Liver (tissue), 9 donors: ENCODE results near the gene YY2. TPM values are rescaled to one million over a fixed set of nuclear protein-coding genes. Genes with fewer than 3 reads are reported as not detected.

Experiments used
- DNase-seq: peaks from one replicate; pipeline ENCODE4 v3.0.0-alpha.2; 2017; ENCODE audit warnings: low spot score
- H3K27ac ChIP-seq, 2 donors: one replicate each; pipeline ENCODE4 v1.7.0; 2013; ENCODE audit warnings: inconsistent platforms in 2 of 2, low read length in 2 of 2, control low read depth in 1 of 2, low read depth in 1 of 2, mild to moderate bottlenecking in 1 of 2
- H3K27me3 ChIP-seq, 4 donors: one replicate each; pipeline versions ENCODE4 v1.6.1 to v1.7.0; 2013; ENCODE audit warnings: low read length in 3 of 4, inconsistent platforms in 1 of 4, mild to moderate bottlenecking in 1 of 4, moderate library complexity in 1 of 4; ENCODE audit not compliant: control insufficient read depth in 4 of 4, insufficient read depth in 4 of 4
- H3K36me3 ChIP-seq, 4 donors: one replicate each; pipeline versions ENCODE4 v1.6.1 to v1.7.0; 2013; ENCODE audit warnings: low read length in 3 of 4, mild to moderate bottlenecking in 3 of 4, low read depth in 1 of 4, moderate library complexity in 1 of 4; ENCODE audit not compliant: control insufficient read depth in 4 of 4, insufficient read depth in 3 of 4
- H3K4me1 ChIP-seq, 4 donors: one replicate each; pipeline versions ENCODE4 v1.6.1 to v1.7.0; 2013; ENCODE audit warnings: low read length in 3 of 4, mild to moderate bottlenecking in 3 of 4, moderate library complexity in 1 of 4; ENCODE audit not compliant: control insufficient read depth in 4 of 4, insufficient read depth in 4 of 4
- H3K4me3 ChIP-seq, 3 donors: one replicate each; pipeline versions ENCODE4 v1.6.1 to v1.7.0; 2013; ENCODE audit warnings: low read length in 3 of 3, control low read depth in 1 of 3, low read depth in 1 of 3, mild to moderate bottlenecking in 1 of 3
- H3K9ac ChIP-seq, 2 donors: one replicate each; pipeline ENCODE4 v1.7.0; 2013; ENCODE audit warnings: low read length in 2 of 2, mild to moderate bottlenecking in 2 of 2, moderate library complexity in 2 of 2, control low read depth in 1 of 2, low read depth in 1 of 2
- H3K9me3 ChIP-seq, 4 donors: one replicate each; pipeline versions ENCODE4 v1.6.1 to v1.7.0; 2013; ENCODE audit warnings: low read length in 3 of 4; ENCODE audit not compliant: control insufficient read depth in 4 of 4
- EGR1 ChIP-seq, 2 donors: IDR thresholded peaks; 2 replicates each; pipeline ENCODE4 v1.6.1; 2016 to 2018; ENCODE audit warnings: antibody characterized with exemption in 2 of 2, low read depth in 2 of 2
- FOXA1 ChIP-seq: IDR thresholded peaks from 2 replicates; pipeline ENCODE4 v1.6.1; 2016; ENCODE audit warnings: antibody characterized with exemption
- FOXA2 ChIP-seq: IDR thresholded peaks from 2 replicates; pipeline ENCODE4 v1.6.1; 2016; ENCODE audit warnings: antibody characterized with exemption
- GABPA ChIP-seq, 2 donors: IDR thresholded peaks in 1 of 2; conservative IDR thresholded peaks in 1 of 2; 2 replicates each; pipeline ENCODE4 v1.6.1; 2016; ENCODE audit warnings: antibody characterized with exemption in 2 of 2, mild to moderate bottlenecking in 1 of 2, moderate library complexity in 1 of 2
- HNF4A ChIP-seq, 2 donors: conservative IDR thresholded peaks; 2 replicates each; pipeline ENCODE4 v1.6.1; 2016; ENCODE audit warnings: antibody characterized with exemption in 2 of 2, mild to moderate bottlenecking in 2 of 2
- HNF4G ChIP-seq: IDR thresholded peaks from 2 replicates; pipeline ENCODE4 v1.6.1; 2016; ENCODE audit warnings: antibody characterized with exemption
- JUND ChIP-seq, 2 donors: IDR thresholded peaks; 2 replicates each; pipeline ENCODE4 v1.6.1; 2016; ENCODE audit warnings: antibody characterized with exemption in 2 of 2
- NR2F2 ChIP-seq: IDR thresholded peaks from 2 replicates; pipeline ENCODE4 v1.6.1; 2016; ENCODE audit warnings: antibody characterized with exemption
- RAD21 ChIP-seq, 2 donors: IDR thresholded peaks; 2 replicates each; pipeline ENCODE4 v1.6.1; 2016; ENCODE audit warnings: antibody characterized with exemption in 2 of 2, mild to moderate bottlenecking in 2 of 2
- RXRA ChIP-seq, 2 donors: IDR thresholded peaks; 2 replicates each; pipeline ENCODE4 v1.6.1; 2017 to 2018; ENCODE audit warnings: antibody characterized with exemption in 2 of 2, mild to moderate bottlenecking in 1 of 2
- SP1 ChIP-seq: IDR thresholded peaks from 2 replicates; pipeline ENCODE4 v1.6.1; 2018; ENCODE audit warnings: antibody characterized with exemption, mild to moderate bottlenecking
- TAF1 ChIP-seq: conservative IDR thresholded peaks from 2 replicates; pipeline ENCODE4 v1.6.1; 2016; ENCODE audit warnings: antibody characterized with exemption, mild to moderate bottlenecking
- YY1 ChIP-seq: IDR thresholded peaks from 2 replicates; pipeline ENCODE4 v1.6.1; 2016; ENCODE audit warnings: antibody characterized with exemption, mild to moderate bottlenecking
- ZBTB33 ChIP-seq: IDR thresholded peaks from 2 replicates; pipeline ENCODE4 v1.6.1; 2016; ENCODE audit warnings: antibody characterized with exemption
- WGBS: extraction: QIAGEN DNeasy Blood & Tissue Kit; methylation state at CpG from one replicate; pipeline ENCODE4 v1.1.7; 2013; 5-methylcytosine and 5-hydroxymethylcytosine counted together
- polyA plus RNA-seq, 2 donors: library from polyadenylated mRNA; stranded (reverse) in 1 of 2; unstranded in 1 of 2; fragments of 200-250 nt in 1 of 2; fragments of >200 nt in 1 of 2; fragmentation: Nextera tagmentation in 1 of 2; extraction: Ambion mirVana in 1 of 2; gene quantifications; one replicate each; pipeline versions ENCODE4 v1.2.1 to v1.2.3, GENCODE V29; 2013 to 2015
- total RNA-seq, 2 donors: library from RNA; depleted of rRNA; stranded (reverse); fragments of >200 nt; gene quantifications; one replicate each; pipeline ENCODE4 v1.2.3, GENCODE V29; 2014
- TF ChIP-seq, protein P1 (sequence below): IDR thresholded peaks from 2 replicates; pipeline ENCODE4 v1.6.1; 2016; ENCODE audit warnings: antibody characterized with exemption
- TF ChIP-seq, protein P2 (sequence below): fragments of 150-350 bp; IDR thresholded peaks from 2 replicates; pipeline ENCODE4 v1.5.1; 2017; ENCODE audit warnings: improper control_type of control experiment, low read depth, low read length; ENCODE audit not compliant: missing input control
- TF ChIP-seq, protein P3 (sequence below): IDR thresholded peaks from 2 replicates; pipeline ENCODE4 v1.6.1; 2016; ENCODE audit warnings: antibody characterized with exemption, mild to moderate bottlenecking
- TF ChIP-seq, protein P4 (sequence below): IDR thresholded peaks from 2 replicates; pipeline ENCODE4 v1.6.1; 2016; ENCODE audit warnings: antibody characterized with exemption
- donor health status: healthy.
- donor health status: healthy.
- donor health status: healthy.
- donor health status: healthy.
- donor health status: healthy.

Gene YY2
- total and polyA plus RNA-seq, 4 donors, result 0.52 to 2.8 (median 0.75) TPM

GRCh38 chrX:21840193-21840545, 15.6 kb upstream of the YY2 start:
- no peaks in the 10 kb centered on the region for H3K9me3 ChIP-seq
- H3K4me1 ChIP-seq, result peaks cover 0 to 20% (median 12%) of the 10 kb centered on the region in 4 donors
- 3% methylated on average over 6 of the region's 6 CpGs for WGBS
- DNase-seq, result no peak
- no peak for TF ChIP-seq EGR1 (IDR thresholded peaks at IDR 0.05; ENCODE audit: low read depth in 2 of 2)
- TF ChIP-seq TAF1, result no peak
- TF ChIP-seq, protein P1, sequence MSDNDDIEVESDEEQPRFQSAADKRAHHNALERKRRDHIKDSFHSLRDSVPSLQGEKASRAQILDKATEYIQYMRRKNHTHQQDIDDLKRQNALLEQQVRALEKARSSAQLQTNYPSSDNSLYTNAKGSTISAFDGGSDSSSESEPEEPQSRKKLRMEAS, result no peak
- no peak for TF ChIP-seq HNF4G
- no peak for TF ChIP-seq RAD21 (IDR thresholded peaks at IDR 0.05)
- TF ChIP-seq ZBTB33, result no peak
- TF ChIP-seq NR2F2, result no peak
- TF ChIP-seq SP1, result no peak
- TF ChIP-seq GABPA (IDR thresholded peaks at IDR 0.05 in 1 of 2, conservative IDR thresholded peaks at IDR 0.05 in 1 of 2), result no peak
- TF ChIP-seq, protein P2, sequence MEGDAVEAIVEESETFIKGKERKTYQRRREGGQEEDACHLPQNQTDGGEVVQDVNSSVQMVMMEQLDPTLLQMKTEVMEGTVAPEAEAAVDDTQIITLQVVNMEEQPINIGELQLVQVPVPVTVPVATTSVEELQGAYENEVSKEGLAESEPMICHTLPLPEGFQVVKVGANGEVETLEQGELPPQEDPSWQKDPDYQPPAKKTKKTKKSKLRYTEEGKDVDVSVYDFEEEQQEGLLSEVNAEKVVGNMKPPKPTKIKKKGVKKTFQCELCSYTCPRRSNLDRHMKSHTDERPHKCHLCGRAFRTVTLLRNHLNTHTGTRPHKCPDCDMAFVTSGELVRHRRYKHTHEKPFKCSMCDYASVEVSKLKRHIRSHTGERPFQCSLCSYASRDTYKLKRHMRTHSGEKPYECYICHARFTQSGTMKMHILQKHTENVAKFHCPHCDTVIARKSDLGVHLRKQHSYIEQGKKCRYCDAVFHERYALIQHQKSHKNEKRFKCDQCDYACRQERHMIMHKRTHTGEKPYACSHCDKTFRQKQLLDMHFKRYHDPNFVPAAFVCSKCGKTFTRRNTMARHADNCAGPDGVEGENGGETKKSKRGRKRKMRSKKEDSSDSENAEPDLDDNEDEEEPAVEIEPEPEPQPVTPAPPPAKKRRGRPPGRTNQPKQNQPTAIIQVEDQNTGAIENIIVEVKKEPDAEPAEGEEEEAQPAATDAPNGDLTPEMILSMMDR, result no peak
- TF ChIP-seq FOXA1, result no peak
- TF ChIP-seq, protein P3, sequence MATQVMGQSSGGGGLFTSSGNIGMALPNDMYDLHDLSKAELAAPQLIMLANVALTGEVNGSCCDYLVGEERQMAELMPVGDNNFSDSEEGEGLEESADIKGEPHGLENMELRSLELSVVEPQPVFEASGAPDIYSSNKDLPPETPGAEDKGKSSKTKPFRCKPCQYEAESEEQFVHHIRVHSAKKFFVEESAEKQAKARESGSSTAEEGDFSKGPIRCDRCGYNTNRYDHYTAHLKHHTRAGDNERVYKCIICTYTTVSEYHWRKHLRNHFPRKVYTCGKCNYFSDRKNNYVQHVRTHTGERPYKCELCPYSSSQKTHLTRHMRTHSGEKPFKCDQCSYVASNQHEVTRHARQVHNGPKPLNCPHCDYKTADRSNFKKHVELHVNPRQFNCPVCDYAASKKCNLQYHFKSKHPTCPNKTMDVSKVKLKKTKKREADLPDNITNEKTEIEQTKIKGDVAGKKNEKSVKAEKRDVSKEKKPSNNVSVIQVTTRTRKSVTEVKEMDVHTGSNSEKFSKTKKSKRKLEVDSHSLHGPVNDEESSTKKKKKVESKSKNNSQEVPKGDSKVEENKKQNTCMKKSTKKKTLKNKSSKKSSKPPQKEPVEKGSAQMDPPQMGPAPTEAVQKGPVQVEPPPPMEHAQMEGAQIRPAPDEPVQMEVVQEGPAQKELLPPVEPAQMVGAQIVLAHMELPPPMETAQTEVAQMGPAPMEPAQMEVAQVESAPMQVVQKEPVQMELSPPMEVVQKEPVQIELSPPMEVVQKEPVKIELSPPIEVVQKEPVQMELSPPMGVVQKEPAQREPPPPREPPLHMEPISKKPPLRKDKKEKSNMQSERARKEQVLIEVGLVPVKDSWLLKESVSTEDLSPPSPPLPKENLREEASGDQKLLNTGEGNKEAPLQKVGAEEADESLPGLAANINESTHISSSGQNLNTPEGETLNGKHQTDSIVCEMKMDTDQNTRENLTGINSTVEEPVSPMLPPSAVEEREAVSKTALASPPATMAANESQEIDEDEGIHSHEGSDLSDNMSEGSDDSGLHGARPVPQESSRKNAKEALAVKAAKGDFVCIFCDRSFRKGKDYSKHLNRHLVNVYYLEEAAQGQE, result no peak
- TF ChIP-seq HNF4A (conservative IDR thresholded peaks at IDR 0.05), result no peak
- no peak for TF ChIP-seq RXRA (IDR thresholded peaks at IDR 0.05)
- TF ChIP-seq, protein P4, sequence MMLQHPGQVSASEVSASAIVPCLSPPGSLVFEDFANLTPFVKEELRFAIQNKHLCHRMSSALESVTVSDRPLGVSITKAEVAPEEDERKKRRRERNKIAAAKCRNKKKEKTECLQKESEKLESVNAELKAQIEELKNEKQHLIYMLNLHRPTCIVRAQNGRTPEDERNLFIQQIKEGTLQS, result no peak
- TF ChIP-seq YY1, result no peak
- no peak for TF ChIP-seq JUND (IDR thresholded peaks at IDR 0.05)
- TF ChIP-seq FOXA2, result no peak
- H3K27ac ChIP-seq, result peak overlapping the region; percentile 83 to 88
- no peaks in the 10 kb centered on the region for H3K27me3 ChIP-seq
- H3K4me3 ChIP-seq, result peak overlapping the region; percentile 79 to 80 (median 79)
- H3K9ac ChIP-seq, result peak overlapping the region; percentile 48 to 83
- peaks cover 0 to 3% (median 2%) of the 10 kb centered on the region in 4 donors for H3K36me3 ChIP-seq
